ENCODE measurements around the gene TLE4. TPM values are rescaled to one million over a fixed set of nuclear protein-coding genes. Genes with fewer than 3 reads are reported as not detected.

The TLE4 gene
- polyA plus RNA-seq, 1 donor (not counting 4 experiments of a cell fraction or from before 2014, with no cell fraction given) = 14.7 TPM

DNA sequence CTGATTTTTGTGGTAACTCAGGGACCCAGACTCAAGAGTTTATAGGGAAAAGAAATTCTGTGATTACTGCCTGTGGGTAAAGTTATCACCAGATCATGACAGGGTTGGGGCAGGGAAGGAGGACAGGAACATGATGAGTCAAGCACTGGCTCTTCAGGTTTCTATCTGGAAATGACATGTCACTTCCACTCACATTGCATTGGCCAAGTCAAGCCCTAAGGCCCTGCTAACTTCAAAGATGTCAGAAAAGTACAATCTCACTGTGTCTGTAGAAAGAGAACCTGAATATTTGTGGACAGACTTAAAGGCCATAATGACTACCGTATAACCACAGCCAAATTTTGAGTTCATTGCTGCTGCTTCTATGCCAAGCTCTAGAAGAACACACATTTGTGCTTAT, 187.7 kb downstream of the TLE4 start:
- TF ChIP-seq EZH2 (IDR thresholded peaks at IDR 0.05; ENCODE audit: low read length) = no peak
- TF ChIP-seq, protein P1, sequence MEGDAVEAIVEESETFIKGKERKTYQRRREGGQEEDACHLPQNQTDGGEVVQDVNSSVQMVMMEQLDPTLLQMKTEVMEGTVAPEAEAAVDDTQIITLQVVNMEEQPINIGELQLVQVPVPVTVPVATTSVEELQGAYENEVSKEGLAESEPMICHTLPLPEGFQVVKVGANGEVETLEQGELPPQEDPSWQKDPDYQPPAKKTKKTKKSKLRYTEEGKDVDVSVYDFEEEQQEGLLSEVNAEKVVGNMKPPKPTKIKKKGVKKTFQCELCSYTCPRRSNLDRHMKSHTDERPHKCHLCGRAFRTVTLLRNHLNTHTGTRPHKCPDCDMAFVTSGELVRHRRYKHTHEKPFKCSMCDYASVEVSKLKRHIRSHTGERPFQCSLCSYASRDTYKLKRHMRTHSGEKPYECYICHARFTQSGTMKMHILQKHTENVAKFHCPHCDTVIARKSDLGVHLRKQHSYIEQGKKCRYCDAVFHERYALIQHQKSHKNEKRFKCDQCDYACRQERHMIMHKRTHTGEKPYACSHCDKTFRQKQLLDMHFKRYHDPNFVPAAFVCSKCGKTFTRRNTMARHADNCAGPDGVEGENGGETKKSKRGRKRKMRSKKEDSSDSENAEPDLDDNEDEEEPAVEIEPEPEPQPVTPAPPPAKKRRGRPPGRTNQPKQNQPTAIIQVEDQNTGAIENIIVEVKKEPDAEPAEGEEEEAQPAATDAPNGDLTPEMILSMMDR (optimal IDR thresholded peaks at IDR 0.05 in 1 of 3, IDR thresholded peaks at IDR 0.05 in 1 of 3, conservative IDR thresholded peaks at IDR 0.05 in 1 of 3; ENCODE audit: extremely low read depth in 1 of 3, insufficient read depth in 2 of 3, low read length in 3 of 3) = no peak
- DNase-seq (ENCODE audit: low read depth, low spot score) (no peak), FAIRE-seq (peak; percentile 52)
- Histone ChIP-seq H3K79me2 (ENCODE audit: control insufficient read depth, insufficient read depth, low read length) (no peaks in the 10 kb centered on the region), H3K36me3 (ENCODE audit: control insufficient read depth in 2 of 2, extremely low read depth in 1 of 2, insufficient read depth in 2 of 2, low read length in 2 of 2) (no peaks in the 10 kb centered on the region), H3K9me1 (ENCODE audit: control insufficient read depth, extremely low read depth, insufficient read depth, low read length) (peaks cover 2% of the 10 kb centered on the region), H3K9me3 (ENCODE audit: control insufficient read depth, low read depth, low read length) (no peaks in the 10 kb centered on the region), H3K9ac (ENCODE audit: control insufficient read depth, extremely low read depth, insufficient read depth, low read length) (no peak overlapping the region), H3K27ac (ENCODE audit: control insufficient read depth, insufficient read depth, low read length) (no peak overlapping the region), H2AFZ (ENCODE audit: control insufficient read depth, low read length) (no peak overlapping the region), H3K27me3 (ENCODE audit: control insufficient read depth, extremely low read depth, insufficient read depth, low read length) (no peaks in the 10 kb centered on the region), H4K20me1 (ENCODE audit: control insufficient read depth, extremely low read depth, insufficient read depth, low read length) (no peaks in the 10 kb centered on the region), H3K4me1 (ENCODE audit: control insufficient read depth, extremely low read depth, insufficient read depth, low read length) (peaks cover 14% of the 10 kb centered on the region), H3K4me3 (ENCODE audit: control insufficient read depth in 2 of 3, extremely low read depth in 1 of 3, insufficient read depth in 2 of 3, low read depth in 1 of 3, low read length in 3 of 3) (no peak overlapping the region), H3K4me2 (ENCODE audit: control insufficient read depth, extremely low read depth, insufficient read depth, low read depth, low read length) (no peak overlapping the region)
- dilution Hi-C loops (cut with MboI; ENCODE audit: extremely low pct_ligation_motif_present, low sequenced_read_pairs) = no loop called here

DNA sequence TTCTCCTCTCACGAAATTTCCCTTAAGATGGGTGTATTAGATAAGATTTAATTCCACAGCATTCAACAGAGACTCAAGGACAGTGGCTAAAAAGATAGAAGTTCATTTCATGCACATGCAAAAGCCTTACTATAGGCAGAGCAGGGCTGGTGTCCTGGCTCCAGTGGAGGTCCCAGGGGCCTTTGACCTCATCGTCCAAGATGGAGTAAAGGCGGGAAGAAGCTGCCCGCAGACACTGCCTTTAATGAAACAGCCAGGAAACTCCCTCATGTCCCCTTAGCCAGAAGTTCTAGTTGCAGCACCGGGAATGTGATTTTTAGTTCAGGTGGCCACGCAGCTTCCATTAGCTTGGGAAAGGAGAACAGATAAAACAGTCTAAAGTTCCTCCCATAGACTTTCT, 190.3 kb downstream of the TLE4 start:
- Histone ChIP-seq H3K9me1 (ENCODE audit: control insufficient read depth, extremely low read depth, insufficient read depth, low read length) (peaks cover 2% of the 10 kb centered on the region), H3K36me3 (ENCODE audit: control insufficient read depth in 2 of 2, extremely low read depth in 1 of 2, insufficient read depth in 2 of 2, low read length in 2 of 2) (no peaks in the 10 kb centered on the region), H2AFZ (ENCODE audit: control insufficient read depth, low read length) (no peak overlapping the region), H3K4me2 (ENCODE audit: control insufficient read depth, extremely low read depth, insufficient read depth, low read depth, low read length) (no peak overlapping the region), H3K9ac (ENCODE audit: control insufficient read depth, extremely low read depth, insufficient read depth, low read length) (no peak overlapping the region), H4K20me1 (ENCODE audit: control insufficient read depth, extremely low read depth, insufficient read depth, low read length) (no peaks in the 10 kb centered on the region), H3K27me3 (ENCODE audit: control insufficient read depth, extremely low read depth, insufficient read depth, low read length) (no peaks in the 10 kb centered on the region), H3K27ac (ENCODE audit: control insufficient read depth, insufficient read depth, low read length) (no peak overlapping the region), H3K9me3 (ENCODE audit: control insufficient read depth, low read depth, low read length) (no peaks in the 10 kb centered on the region), H3K4me3 (ENCODE audit: control insufficient read depth in 2 of 3, extremely low read depth in 1 of 3, insufficient read depth in 2 of 3, low read depth in 1 of 3, low read length in 3 of 3) (no peak overlapping the region), H3K79me2 (ENCODE audit: control insufficient read depth, insufficient read depth, low read length) (no peaks in the 10 kb centered on the region), H3K4me1 (ENCODE audit: control insufficient read depth, extremely low read depth, insufficient read depth, low read length) (peaks cover 20% of the 10 kb centered on the region)
- DNase-seq (ENCODE audit: low read depth, low spot score) (no peak), FAIRE-seq (no peak)
- dilution Hi-C loops (cut with MboI; ENCODE audit: extremely low pct_ligation_motif_present, low sequenced_read_pairs) = no loop called here
- TF ChIP-seq EZH2 (IDR thresholded peaks at IDR 0.05; ENCODE audit: low read length) = no peak
- TF ChIP-seq, protein P1 (optimal IDR thresholded peaks at IDR 0.05 in 1 of 3, IDR thresholded peaks at IDR 0.05 in 1 of 3, conservative IDR thresholded peaks at IDR 0.05 in 1 of 3; ENCODE audit: extremely low read depth in 1 of 3, insufficient read depth in 2 of 3, low read length in 3 of 3) = no peak

Measured in keratinocyte (primary cell).